ENCODE results near the gene TMEM150B. TPM values are rescaled to one million over a fixed set of nuclear protein-coding genes. Genes with fewer than 3 reads are reported as not detected.

The TMEM150B gene
- total and polyA plus RNA-seq, 2 donors = 0.48 to 1.7 TPM

- Histone ChIP-seq H3K4me1 (ENCODE audit: insufficient read depth) (no peaks in the 10 kb centered on the region), H3K4me3 (ENCODE audit: low read depth, low read length) (no peak within 1 kb of the TSS), H3K27ac (ENCODE audit: low read depth) (no peak within 1 kb of the TSS), H3K36me3 (ENCODE audit: insufficient read depth) (no peaks in the 10 kb centered on the region)
- 74% methylated on average over 27 of the region's 27 CpGs for WGBS
- DNase-seq (ENCODE audit: extremely low spot score) = no peak
Observed at GRCh38 chr19:55362990-55363716, 38.0 kb upstream of the TMEM150B start, which contains the start of gene GARIN5B. Gene GARIN5B (minus strand): TSS chr19:55363260. CDS start chr19:55363066, 194 bp downstream.

GRCh38 chr19:55362174-55362989 lies 37.2 kb upstream of the TMEM150B start:
- H3K4me3 ChIP-seq (ENCODE audit: low read depth, low read length) = no peak overlapping the region

GRCh38 chr19:55360902-55361301 lies 35.8 kb upstream of the TMEM150B start:
- DNase-seq (ENCODE audit: extremely low spot score) = no peak
- Histone ChIP-seq H3K27ac (ENCODE audit: low read depth) (no peak overlapping the region), H3K36me3 (ENCODE audit: insufficient read depth) (no peaks in the 10 kb centered on the region), H3K4me3 (ENCODE audit: low read depth, low read length) (no peak overlapping the region), H3K4me1 (ENCODE audit: insufficient read depth) (no peaks in the 10 kb centered on the region)
- 92% methylated on average over 16 of the region's 16 CpGs for WGBS

More at GRCh38 chr19:55362174-55362989, 37.2 kb upstream of the TMEM150B start:
- no peak overlapping the region for H3K27ac ChIP-seq (ENCODE audit: low read depth)
- no peaks in the 10 kb centered on the region for H3K36me3 ChIP-seq (ENCODE audit: insufficient read depth)
- no peak for DNase-seq (ENCODE audit: extremely low spot score)
- 72% methylated on average over 38 of the region's 38 CpGs for WGBS
- no peaks in the 10 kb centered on the region for H3K4me1 ChIP-seq (ENCODE audit: insufficient read depth)

- no peak for DNase-seq (ENCODE audit: extremely low spot score)
- WGBS = 72% methylated on average over 32 of the region's 32 CpGs
- H3K36me3 ChIP-seq (ENCODE audit: insufficient read depth) = no peaks in the 10 kb centered on the region
- no peak overlapping the region for H3K27ac ChIP-seq (ENCODE audit: low read depth)
- H3K4me3 ChIP-seq (ENCODE audit: low read depth, low read length) = no peak overlapping the region
- no peaks in the 10 kb centered on the region for H3K4me1 ChIP-seq (ENCODE audit: insufficient read depth)
Observed at GRCh38 chr19:55358943-55359908, 34.1 kb upstream of the TMEM150B start.

GRCh38 chr19:55358493-55358892 lies 33.4 kb upstream of the TMEM150B start:
- no peak for DNase-seq (ENCODE audit: extremely low spot score)
- no peak overlapping the region for H3K4me3 ChIP-seq (ENCODE audit: low read depth, low read length)
- H3K27ac ChIP-seq (ENCODE audit: low read depth) = no peak overlapping the region
- no peaks in the 10 kb centered on the region for H3K4me1 ChIP-seq (ENCODE audit: insufficient read depth)
- no peaks in the 10 kb centered on the region for H3K36me3 ChIP-seq (ENCODE audit: insufficient read depth)
- WGBS = 86% methylated on average over 19 of the region's 19 CpGs

- no peak for DNase-seq (ENCODE audit: extremely low spot score)
- Histone ChIP-seq H3K4me1 (ENCODE audit: insufficient read depth) (no peaks in the 10 kb centered on the region), H3K4me3 (ENCODE audit: low read depth, low read length) (no peak overlapping the region), H3K36me3 (ENCODE audit: insufficient read depth) (no peaks in the 10 kb centered on the region), H3K27ac (ENCODE audit: low read depth) (no peak overlapping the region)
- WGBS = 17% methylated on average over 13 of the region's 13 CpGs
Observed at GRCh38 chr19:55355213-55355821, 30.2 kb upstream of the TMEM150B start.

- 2% methylated on average over 43 of the region's 43 CpGs for WGBS
- H3K4me3 ChIP-seq (ENCODE audit: low read depth, low read length) = peak within 1 kb of the TSS; percentile 21
Observed at GRCh38 chr19:55354698-55355212, 29.6 kb upstream of the TMEM150B start, which contains the start of gene COX6B2. Gene COX6B2 (minus strand): TSS chr19:55354719. CDS start chr19:55354521, 198 bp downstream.

GRCh38 chr19:55353803-55354697 lies 28.9 kb upstream of the TMEM150B start:
- WGBS = 2% methylated on average over 72 of the region's 72 CpGs
- peak overlapping the region; percentile 21 for H3K4me3 ChIP-seq (ENCODE audit: low read depth, low read length)
- DNase-seq (ENCODE audit: extremely low spot score) = no peak
- H3K27ac ChIP-seq (ENCODE audit: low read depth) = no peak overlapping the region
- no peaks in the 10 kb centered on the region for H3K4me1 ChIP-seq (ENCODE audit: insufficient read depth)
- H3K36me3 ChIP-seq (ENCODE audit: insufficient read depth) = no peaks in the 10 kb centered on the region

More at GRCh38 chr19:55354698-55355212, 29.6 kb upstream of the TMEM150B start, which contains the start of gene COX6B2:
- no peak within 1 kb of the TSS for H3K27ac ChIP-seq (ENCODE audit: low read depth)
- no peaks in the 10 kb centered on the region for H3K36me3 ChIP-seq (ENCODE audit: insufficient read depth)
- DNase-seq (ENCODE audit: extremely low spot score) = no peak
- H3K4me1 ChIP-seq (ENCODE audit: insufficient read depth) = no peaks in the 10 kb centered on the region

GRCh38 chr19:55353356-55353802 lies 28.2 kb upstream of the TMEM150B start:
- Histone ChIP-seq H3K4me3 (ENCODE audit: low read depth, low read length) (peak overlapping the region; percentile 21), H3K4me1 (ENCODE audit: insufficient read depth) (no peaks in the 10 kb centered on the region), H3K36me3 (ENCODE audit: insufficient read depth) (no peaks in the 10 kb centered on the region), H3K27ac (ENCODE audit: low read depth) (no peak overlapping the region)
- WGBS = 3% methylated on average over 24 of the region's 24 CpGs
- DNase-seq (ENCODE audit: extremely low spot score) = no peak

GRCh38 chr19:55352549-55353145 lies 27.5 kb upstream of the TMEM150B start:
- 65% methylated on average over 25 of the region's 25 CpGs for WGBS
- no peak overlapping the region for H3K27ac ChIP-seq (ENCODE audit: low read depth)
- H3K36me3 ChIP-seq (ENCODE audit: insufficient read depth) = no peaks in the 10 kb centered on the region
- DNase-seq (ENCODE audit: extremely low spot score) = no peak
- no peaks in the 10 kb centered on the region for H3K4me1 ChIP-seq (ENCODE audit: insufficient read depth)
- no peak overlapping the region for H3K4me3 ChIP-seq (ENCODE audit: low read depth, low read length)

- Histone ChIP-seq H3K4me1 (ENCODE audit: insufficient read depth) (no peaks in the 10 kb centered on the region), H3K36me3 (ENCODE audit: insufficient read depth) (no peaks in the 10 kb centered on the region), H3K27ac (ENCODE audit: low read depth) (no peak overlapping the region), H3K4me3 (ENCODE audit: low read depth, low read length) (no peak overlapping the region)
- 77% methylated on average over 6 of the region's 6 CpGs for WGBS
- DNase-seq (ENCODE audit: extremely low spot score) = no peak
Observed at GRCh38 chr19:55352040-55352439, 26.9 kb upstream of the TMEM150B start.

Measured in urinary bladder (tissue), 4 donors.